ENCODE results near the gene NT5M.
"Not testable (repeated sequence)": the region's sequence is repeated elsewhere in the genome, so short reads cannot be mapped to it uniquely, and the experiment has no call there.

The NT5M gene

DNA sequence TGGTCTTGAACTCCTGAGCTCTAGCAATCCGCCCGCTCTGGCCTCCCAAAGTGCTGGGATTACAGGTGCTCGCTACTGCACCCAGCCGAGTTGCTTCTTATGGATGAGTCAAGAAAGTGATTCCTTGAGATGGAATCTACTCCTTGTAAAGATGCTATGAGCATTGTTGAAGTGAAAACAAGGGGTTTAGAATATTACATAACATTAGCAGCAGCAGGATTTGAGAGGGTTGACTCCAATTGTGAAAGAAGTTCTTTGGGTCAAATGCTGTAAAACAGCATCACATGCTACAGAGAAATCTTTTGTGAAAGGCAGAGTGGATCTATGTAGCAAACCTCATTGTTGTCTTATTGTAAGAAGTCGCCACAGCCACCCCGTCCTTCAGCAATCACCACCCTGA is 72.7 kb downstream of the NT5M start:
- DNase-seq (ENCODE audit: low read depth in 2 of 2) = no peak

DNA sequence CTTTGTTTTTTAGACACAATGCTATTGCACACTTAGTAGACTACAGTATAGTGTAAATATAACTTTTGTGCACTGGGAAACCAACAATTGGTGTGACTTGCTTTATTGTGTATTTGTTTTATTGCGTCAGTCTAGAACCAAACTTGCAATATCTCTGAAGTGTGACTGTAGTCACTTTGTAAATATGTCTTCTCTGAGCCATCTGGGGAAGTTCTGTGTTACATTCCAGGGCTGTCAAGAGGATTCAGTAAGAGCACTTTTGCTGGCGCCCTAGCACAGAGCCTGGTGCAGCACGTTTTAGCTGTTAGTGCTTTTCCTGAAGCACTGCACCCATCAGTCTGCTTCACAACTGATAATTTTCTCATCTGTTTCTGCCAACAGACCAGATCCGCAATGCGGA is 73.2 kb downstream of the NT5M start:
- no peak for DNase-seq (ENCODE audit: low read depth in 2 of 2)

DNA sequence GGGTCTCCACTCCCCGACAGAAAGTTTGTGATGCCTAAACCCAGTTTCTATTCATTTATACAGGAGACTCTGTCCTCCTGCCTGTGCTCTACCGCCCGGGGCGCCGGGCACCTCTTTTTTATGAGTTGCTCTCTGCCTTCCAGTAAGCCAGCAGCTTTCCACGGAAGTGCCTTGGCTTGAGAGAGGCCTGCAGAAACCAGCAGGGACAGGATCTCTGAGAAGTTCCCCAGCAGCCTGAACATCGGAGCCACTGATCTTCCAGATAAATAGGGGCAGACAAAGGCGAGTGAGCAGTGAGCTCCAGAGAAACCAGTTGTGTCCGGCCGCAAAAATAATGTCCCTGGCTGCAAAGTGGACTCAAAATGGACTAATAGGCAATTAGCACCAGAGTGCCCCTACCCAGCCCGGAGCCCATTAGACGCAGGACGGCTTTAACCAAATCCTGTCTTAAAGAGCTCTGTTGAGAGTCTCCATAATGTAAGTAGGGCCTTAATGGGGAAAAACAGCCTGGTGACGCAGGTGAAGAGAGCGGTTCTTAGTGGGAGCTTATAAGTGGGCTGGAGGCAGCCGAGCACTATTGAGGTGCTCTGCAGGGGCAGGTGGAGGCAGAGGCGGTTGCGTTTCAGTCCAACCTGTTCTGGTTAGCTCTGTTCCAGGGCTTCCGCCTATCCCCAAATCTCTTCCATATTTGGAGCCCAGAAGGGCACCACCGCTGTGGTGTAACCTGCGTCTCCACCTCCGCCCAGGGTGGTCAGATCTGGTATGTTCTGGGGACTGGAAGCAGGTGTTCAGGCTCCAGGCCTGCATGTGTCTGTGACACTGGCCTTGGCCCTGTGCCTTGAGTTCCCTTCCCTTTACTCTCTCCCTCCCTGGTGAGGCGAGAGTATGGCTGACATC is 74.1 kb downstream of the NT5M start:
- no peak for DNase-seq (ENCODE audit: low read depth in 2 of 2)

DNA sequence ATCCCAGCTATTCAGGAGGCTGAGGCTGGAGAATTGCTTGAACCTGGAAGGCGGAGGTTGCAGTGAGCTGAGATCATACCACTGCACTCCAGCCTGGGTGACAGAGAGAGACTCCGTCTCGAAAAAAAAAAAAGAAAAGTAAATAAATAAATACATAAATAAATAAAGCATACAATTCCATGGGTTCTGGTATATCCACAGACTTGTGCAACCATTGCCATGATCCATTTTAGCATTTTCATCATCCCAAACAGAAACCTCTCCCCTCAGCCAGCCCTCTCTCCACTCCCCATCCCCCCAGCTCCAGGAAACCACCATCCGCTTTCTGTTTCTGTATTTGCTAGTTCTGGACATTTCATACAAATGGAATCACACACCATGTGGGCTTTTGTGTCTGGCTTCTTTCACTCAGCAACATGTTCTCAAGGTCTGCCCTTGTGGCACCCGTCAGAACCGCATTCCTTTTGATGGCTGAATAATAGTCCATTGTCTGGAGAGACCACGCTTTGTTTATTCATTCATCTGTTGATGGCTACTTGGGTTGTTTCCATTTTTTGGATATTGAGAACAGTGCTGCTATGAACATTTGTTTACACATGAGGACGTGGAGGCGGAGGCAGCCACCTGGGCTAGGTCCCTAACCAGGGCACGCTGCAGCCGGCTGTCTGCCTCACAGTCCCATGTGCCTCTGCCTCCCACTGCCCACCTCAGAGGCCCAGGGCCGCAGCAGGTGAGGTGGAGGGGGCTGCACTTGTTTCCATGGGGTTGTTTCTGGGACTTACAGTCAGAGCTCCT is 76.2 kb downstream of the NT5M start:
- DNase-seq (ENCODE audit: low read depth in 2 of 2) = no peak

DNA sequence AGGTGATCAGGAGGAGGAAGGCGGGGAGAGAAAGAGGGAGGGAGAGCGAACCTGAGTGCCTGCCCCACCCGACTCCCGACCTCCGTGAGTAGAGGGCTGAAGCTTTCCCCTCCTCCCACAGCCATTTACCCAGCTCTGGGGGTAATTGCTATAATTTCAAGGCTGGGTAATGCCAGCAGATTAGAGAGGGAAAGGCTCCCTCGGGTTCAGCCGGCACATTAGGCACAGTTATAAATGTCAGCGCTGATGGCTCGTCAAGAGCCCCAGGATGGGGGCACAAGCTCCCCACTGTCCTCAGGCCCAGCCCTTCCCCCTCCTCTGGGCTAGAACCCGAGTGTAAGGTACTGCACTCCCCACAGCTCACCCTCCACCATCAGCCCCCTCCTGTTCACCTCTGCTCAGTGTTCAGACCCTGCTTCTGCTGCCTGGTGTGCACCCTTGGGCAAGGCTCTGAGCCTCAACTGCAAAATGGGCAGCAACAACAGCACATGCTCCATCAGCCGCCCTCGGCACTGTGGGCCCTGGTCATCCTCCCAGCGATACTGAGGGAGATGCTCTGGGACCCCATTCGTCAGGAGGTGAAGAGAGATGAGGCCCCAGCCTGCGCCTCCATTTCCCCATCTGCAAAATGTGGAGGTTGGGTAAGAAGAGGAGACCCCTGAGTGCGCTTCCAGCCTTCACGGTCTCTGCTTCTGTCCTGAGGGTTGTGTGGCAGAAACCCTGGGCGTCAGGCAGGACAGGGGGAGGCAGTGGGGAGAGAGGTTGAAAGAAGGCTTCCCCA is 77.2 kb downstream of the NT5M start:
- no peak for DNase-seq (ENCODE audit: low read depth in 2 of 2)

DNA sequence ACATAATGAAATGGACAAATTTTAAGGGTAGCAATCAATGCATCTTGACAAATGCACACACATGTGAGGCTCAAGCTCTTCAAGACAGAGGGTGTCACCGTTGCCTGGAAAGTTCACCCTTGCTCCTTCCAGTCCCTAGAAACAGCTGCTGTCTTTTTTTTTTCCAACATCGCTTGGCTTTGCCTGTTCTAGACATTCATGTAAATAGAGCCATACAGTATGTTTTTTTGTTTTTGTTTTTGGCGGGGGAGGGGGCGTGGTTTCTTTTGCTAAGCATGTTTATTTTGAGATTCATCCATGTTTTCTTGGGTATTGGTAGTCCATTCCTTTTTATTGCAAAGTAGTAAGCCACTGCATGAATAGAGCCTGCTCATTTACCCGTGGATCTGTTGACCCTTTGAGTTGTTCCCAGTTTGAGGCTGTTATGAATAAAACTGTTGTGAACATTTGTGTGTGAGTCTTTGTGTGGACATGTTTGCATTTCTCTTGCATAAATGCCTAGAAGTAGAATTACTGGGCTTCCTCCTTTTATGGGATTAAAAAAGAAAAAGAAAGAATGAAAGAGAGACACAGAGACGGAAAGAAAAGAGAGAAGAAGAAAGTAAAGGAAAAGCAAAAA is 78.4 kb downstream of the NT5M start:
- no peak for DNase-seq (ENCODE audit: low read depth in 2 of 2)

DNA sequence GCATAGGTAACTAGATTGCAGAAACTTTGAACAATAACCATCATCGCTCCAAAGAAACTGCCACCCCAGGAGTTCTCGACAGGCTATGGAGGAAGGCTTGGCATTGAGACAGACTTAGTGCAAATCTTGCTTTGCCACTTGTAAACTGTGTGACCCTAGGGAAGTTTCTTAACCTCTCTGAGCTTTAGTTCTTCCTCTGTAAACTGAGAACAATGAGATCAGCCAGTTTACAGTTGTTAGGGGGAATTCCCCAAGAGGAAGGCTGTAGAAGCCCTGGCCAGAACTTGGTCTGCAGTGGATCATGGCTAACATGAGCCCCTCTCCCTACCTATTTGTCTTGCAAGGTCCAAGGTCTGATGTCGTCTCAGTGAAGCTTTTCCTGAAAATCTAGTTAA is 78.9 kb downstream of the NT5M start:
- DNase-seq (ENCODE audit: low read depth in 2 of 2) = no peak

DNA sequence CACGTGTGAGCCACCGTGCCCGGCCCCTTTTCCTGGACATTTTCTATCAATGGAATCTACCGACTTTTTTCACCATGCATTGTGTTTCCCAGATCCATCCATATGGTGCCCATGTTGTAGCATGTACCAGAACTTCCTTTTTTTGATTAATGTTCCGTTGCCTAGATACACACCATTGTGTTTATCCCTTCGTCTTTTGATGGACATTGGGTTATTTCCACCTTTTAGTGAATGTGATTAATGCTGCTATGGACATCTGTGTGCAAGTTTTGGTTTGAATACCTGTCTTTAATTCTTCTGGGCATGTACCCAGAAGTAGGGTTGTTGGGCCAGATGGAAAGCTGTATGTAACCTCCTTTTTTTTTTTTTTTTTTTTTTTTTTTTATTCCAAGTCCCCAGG is 79.8 kb downstream of the NT5M start:
- DNase-seq (ENCODE audit: low read depth in 2 of 2) = no peak

DNA sequence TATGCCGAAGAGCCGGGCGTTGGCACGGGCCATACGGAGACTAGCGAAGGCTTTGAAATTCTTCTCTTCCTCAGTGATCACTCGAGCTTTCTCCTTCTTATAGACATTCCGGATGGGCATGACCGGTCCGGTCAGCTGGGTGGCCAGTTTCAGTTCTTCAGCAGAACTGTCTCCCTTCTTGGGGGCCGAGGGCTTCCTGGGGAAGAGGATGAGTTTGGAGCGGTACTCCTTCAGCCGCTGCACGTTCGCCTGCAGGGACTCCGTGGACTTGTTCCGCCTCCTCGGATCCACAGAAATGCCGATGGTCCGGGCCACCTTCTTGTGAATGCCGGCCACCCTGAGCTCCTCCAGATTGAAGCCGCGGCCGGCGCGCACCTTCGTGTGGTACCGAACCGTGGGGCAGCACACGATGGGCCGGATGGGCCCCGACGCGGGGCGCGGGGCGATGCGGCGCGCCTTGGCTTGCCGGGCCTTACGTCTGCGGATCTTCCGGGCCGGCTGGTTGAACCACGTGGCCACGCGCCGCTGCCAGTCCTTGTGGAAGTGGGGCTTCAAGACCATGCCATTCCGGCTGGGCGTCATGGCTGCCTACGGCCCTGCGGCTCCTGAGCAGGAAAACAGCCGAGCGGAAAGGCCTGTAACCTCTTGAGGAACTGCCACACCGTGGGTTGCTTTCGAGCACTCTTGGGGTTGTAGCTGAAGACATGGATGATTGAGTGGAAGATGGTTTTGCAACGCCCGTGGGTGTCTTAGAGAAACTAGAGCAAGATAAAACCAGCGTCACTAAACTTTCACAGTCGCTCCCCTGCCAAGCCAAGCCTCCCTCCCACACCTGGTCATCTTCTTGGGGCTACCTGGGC is 80.5 kb downstream of the NT5M start:
- not testable (repeated sequence) for DNase-seq (ENCODE audit: low read depth in 2 of 2)

DNA sequence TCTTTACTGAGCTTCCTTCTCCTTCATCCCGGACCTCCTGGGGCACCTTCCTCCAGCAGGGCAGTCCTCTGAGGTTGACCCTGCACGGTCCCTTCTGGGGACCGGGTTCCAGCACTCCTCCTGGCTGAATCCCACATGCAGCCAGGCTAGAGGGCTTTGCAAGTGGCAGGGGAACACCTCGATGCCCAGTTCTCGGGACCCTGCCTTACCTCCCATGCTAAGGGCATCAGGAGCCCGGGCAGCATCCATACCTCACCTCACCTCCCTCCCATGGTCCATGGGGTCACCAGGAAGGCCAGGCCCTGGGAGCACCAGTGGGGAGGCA is 81.1 kb downstream of the NT5M start:
- no peak for DNase-seq (ENCODE audit: low read depth in 2 of 2)

DNA sequence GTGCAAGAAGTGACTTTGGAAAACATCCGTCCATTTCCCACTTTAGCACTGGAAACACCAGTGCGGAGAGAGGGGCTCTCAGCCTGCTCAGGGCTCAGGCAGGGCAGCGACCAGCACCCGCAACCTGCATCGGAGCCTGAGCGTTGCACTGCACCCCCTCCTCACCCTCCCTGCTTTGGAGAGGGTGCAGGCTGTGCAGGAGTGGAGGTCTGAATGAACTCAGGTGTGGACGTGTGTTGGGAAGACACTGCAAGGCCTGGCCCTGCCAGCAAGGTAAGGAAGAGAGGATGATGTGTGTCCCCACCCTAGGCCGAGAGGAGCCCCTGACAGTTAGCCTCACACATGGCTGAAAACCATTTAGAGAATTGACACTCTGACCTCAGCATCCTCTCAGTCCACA is 81.8 kb downstream of the NT5M start:
- DNase-seq (ENCODE audit: low read depth in 2 of 2) = no peak

DNA sequence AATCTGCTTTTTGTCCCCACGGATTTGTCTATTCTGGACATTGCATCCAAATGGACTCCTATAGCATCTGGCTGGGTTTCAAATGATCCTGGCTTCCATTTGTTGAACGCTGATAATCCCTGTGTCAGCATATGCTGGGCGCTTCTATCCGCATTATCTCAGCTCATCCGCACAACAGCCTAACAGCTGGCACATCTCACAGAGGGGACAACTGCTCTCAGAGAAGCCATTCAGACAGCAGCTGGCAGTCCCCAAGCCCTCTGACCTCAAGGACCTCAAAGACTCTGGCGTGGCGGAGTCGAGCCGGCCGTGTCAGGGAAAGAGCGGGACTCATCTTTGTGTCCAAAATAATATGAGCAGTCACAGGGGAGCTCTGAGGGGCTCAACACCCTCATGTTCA is 82.3 kb downstream of the NT5M start:
- DNase-seq (ENCODE audit: low read depth in 2 of 2) = no peak

DNA sequence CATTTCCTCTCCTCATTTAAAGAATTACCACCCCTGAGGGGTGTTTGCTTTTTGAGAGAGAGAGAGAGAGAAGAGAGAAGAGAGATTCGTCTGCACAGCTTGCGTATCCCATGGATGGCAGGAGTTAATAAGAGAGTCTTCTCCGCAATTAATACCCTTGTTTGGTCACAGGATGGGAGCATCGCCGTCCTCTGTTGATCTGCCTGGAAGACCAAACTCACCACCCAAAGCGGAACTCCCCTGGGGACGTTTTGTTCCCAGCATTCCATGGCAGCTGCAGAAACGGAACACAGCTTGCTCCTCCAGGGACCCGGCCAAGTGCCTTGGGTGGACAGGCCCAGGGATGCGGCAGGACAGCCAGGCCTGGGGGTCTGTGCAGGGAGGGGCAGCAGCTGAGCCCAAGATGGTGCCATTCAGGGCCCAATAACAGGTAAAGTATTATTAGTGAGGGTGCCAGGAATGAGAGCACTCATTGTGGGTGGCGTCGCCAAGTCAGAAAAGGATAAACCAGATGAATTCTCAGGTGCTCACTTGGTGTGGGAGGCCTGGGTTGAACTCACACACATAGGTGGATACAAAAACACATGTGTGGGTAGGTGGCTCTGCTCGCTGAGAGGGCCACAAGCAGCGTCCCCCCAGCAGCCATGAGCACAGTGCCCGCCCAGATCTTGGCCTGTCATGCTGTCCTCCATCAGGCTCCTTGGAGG is 83.1 kb downstream of the NT5M start:
- no peak for DNase-seq (ENCODE audit: low read depth in 2 of 2)

DNA sequence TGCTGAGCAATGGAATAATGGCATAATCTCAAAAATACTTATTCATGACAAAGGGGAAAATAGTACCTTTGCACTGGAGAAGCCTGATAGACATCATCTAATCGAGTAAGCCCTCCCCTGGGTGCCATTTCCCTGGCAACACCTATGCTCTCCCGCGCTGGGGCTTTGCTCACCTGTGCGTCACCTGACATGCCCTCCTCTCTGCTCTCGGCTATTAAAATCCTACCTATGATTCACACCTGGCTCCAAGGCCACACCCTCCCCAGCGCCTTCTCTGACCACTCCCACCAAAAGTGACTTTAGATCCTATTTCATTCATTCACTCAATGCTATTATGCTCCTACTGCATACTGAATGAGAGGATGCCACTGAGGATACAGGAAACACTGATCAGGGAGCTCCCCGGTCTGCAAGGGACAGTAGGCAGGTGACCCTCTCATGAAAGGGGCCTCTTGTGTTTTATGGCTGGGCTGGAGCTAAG is 83.9 kb downstream of the NT5M start:
- no peak for DNase-seq (ENCODE audit: low read depth in 2 of 2)

DNA sequence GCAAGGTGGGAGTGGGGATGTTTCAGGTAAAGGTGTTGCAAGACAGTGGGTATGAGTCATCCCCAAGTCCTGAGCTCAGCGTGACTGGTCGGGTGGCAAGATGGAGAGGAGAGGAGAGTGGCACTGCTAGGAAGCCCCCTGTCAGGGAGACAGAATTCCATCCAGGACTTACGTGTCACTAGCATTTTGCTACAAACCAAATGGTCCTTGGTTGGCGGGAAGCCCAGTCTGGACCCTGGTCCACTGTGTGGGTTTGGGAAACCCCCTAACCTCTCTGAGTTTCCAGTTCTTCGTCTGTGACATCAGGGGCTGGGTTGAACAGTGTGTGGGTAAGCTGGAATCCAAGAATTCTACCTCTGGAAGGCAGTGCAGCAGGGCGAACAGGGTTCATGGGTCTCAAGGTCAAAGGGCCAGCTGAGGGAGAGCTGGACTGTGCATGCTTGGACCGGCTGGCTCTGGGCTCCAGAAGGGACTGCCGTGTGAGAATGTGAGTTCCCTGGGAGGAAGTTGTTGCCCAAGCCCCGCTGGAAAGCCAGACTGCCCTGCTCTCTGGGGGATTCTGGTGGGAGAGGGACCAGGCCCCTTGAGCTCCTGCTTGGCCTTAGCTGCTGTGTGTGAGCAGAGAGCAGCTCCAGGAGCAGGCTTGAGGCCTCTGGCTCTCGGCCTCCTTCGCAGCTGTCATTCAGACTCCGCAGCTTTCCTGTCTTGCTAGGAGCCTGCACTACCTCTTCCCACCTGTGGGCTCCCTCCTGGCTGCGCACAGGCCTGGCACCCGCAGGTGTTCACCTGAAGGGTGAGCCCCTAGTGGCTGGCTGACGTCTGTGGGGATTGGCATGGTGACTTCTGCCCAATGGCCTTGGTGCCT is 84.6 kb downstream of the NT5M start:
- DNase-seq (ENCODE audit: low read depth in 2 of 2) = no peak

DNA sequence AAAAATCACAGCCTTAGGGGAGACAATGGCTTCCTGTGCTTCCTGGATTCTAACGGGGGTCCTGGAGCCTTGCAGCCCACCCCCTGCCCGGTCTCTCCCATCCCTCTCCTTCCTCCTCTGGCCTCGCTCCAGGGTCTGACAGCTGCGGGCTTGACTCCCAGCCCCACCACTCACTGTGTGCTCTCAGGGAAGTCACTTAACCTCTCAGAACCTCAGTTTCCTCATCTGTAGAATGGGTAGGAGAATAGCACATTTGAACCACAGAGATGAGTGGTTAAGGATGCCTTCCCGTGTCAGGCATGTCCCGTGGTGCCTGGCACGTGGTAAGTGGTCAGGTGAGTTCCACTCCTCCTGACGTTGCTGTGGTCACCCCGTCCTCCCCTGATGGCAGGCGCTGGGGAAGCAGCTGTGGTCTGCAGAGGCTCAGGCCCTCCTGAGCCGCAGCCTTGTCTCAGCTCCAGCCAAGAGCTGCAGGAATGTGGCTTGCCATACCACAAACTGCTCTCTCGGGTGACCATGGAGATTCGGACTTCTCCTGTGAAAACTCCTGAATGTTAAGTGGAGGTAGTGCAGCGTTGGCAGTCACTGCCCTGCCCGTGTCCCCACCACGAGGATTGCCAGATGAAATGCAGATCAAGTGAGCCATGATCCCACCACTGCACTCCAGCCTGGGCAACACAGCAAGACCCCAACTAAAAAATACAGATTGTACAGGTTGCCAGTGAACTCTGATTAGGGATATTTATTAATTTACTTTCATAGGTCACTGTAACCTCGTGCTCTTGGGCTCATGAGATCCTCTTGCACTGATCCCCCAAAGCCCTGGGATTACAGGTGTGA is 85.7 kb downstream of the NT5M start:
- DNase-seq (ENCODE audit: low read depth in 2 of 2) = no peak

DNA sequence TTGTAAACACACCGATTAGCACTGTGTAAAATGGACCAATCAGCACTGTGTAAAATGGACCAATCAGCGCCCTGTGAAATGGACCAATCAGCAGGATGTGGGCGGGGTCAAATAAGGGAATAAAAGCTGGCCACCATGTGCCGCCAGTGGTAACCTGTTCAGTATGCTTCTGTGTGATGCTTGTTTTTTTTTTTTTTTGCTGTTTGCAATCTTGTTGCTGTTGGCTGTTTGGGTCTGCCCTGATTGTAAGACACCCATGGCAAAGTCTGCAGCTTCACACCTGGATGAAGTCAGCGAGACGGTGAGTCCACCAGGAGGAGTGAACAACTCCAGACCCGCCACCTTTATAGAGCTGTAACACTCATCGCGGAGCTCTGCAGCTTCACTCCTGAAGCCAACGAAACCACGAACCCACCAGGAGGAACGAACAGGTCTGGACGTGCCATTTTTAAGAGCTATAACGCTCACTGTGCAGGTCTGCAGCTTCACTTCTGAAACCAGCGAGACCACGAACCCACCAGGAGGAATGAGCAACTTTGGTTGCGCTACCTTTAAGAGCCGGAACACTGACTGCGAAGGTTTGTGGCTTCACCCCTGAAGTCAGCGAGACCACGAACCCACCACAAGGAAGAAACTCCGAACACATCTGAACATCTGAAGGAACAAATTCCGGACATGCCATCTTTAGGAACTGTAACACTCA is 88.6 kb downstream of the NT5M start:
- DNase-seq (ENCODE audit: low read depth in 2 of 2) = peak; percentile 35 to 43

DNA sequence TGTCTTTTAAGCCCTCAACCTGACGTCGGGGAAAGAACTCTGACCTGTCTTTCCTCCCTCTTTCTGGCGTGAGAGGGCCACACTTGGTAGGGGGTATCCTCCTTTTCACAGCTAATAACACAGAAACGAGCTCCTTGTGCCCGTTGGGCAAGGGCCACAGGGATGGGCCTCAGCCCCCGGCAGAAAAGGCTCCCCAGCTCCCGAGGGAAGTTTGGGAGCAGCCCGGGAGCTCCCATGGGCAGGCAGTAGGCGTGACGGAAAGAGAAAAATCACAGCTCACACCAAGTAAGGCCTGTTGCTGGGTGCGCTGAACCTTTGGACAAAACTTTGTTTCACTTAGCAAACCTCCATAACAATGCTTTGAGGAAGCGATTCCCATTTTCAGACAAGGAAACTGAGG is 90.8 kb downstream of the NT5M start:
- no peak for DNase-seq (ENCODE audit: low read depth in 2 of 2)
